ENCODE results near the gene OPN3.

OPN3 gene

DNA sequence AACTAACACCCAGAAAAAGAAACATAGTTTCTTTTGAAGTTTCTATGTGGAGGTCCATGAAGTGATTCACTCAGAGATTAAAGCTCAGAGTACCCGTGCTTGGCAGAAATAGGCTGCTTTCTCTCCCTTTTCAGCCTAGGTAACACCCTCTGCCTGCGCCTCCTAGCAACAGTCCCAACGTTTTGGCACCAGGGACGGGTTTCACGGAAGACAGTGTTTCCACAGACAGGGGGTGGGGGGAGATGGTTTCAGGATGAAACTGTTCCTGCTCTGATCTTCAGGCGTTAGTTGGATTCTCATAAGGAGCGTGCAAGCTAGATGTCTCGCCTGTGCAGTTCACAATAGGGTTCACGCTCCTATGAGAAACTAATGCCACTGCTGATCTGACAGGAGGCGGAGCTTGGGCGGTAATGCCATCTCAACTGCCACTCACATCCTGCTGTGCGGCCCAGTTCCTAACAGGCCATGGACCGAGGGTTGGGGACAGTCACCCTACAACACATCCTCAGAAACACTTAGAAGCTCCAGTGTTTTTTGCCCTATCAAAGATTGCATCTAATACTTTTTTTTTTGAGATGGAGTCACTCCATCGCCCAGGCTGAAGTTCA lies 53.2 kb downstream of the OPN3 start:
- DNase-seq (ENCODE audit: extremely low read depth, insufficient read length) = no peak
- Histone ChIP-seq H3K36me3 (ENCODE audit: control insufficient read depth, insufficient read depth, low read length) (peaks cover 6% of the 10 kb centered on the region), H3K27me3 (replicated peaks; ENCODE audit: control insufficient read depth, insufficient read depth, low read length) (no peaks in the 10 kb centered on the region), H3K4me3 (replicated peaks; ENCODE audit: low read depth, low read length) (no peak overlapping the region)
- TF ChIP-seq, protein P1, sequence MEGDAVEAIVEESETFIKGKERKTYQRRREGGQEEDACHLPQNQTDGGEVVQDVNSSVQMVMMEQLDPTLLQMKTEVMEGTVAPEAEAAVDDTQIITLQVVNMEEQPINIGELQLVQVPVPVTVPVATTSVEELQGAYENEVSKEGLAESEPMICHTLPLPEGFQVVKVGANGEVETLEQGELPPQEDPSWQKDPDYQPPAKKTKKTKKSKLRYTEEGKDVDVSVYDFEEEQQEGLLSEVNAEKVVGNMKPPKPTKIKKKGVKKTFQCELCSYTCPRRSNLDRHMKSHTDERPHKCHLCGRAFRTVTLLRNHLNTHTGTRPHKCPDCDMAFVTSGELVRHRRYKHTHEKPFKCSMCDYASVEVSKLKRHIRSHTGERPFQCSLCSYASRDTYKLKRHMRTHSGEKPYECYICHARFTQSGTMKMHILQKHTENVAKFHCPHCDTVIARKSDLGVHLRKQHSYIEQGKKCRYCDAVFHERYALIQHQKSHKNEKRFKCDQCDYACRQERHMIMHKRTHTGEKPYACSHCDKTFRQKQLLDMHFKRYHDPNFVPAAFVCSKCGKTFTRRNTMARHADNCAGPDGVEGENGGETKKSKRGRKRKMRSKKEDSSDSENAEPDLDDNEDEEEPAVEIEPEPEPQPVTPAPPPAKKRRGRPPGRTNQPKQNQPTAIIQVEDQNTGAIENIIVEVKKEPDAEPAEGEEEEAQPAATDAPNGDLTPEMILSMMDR (IDR thresholded peaks at IDR 0.05; ENCODE audit: insufficient read depth, low read length, poor library complexity, severe bottlenecking) = no peak

DNA sequence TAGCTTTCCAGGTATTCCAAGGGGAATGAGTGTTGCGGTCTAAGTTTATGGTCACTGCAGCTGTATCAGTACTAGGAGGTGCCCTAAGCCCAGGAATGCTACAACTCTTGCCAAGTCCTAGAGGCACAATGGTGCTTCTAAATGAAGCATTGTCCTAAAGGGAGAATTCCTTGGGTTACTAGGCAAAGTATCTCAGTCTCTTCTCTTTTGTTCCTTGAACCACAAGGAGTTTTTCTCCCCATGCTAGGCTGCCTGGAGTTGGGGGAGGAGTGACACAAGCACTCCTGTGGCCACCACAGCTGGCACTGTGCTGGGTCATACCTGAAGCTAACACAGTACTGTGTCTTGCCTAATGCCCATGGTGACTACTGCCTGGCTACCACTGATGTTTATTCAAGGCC lies 57.2 kb downstream of the OPN3 start:
- no peak for DNase-seq (ENCODE audit: extremely low read depth, insufficient read length)
- TF ChIP-seq, protein P1 (IDR thresholded peaks at IDR 0.05; ENCODE audit: insufficient read depth, low read length, poor library complexity, severe bottlenecking) = no peak
- Histone ChIP-seq H3K4me3 (replicated peaks; ENCODE audit: low read depth, low read length) (no peak overlapping the region), H3K36me3 (ENCODE audit: control insufficient read depth, insufficient read depth, low read length) (peaks cover 13% of the 10 kb centered on the region), H3K27me3 (replicated peaks; ENCODE audit: control insufficient read depth, insufficient read depth, low read length) (no peaks in the 10 kb centered on the region)

DNA sequence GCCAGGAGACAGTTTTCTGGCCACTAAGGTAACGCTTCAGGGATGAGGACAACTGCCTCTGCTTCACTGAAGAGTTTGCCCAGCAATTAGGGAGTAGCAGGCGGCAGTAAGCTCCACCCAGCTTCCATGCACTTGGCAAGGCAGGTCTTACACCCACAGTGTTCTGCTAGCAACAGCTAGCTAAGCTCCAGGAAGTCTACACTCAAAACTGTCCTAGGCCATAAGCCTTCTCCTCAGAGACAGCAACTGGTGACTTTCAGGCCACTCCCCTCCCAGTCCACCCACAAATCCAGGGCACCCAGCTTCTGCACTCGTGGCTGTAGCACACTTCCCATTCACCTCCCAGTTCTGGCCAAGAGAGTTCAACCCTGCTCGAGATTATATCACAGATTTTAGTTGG lies 60.7 kb downstream of the OPN3 start:
- H3K36me3 ChIP-seq (ENCODE audit: control insufficient read depth, insufficient read depth, low read length) = peaks cover 12% of the 10 kb centered on the region
- no peak overlapping the region for H3K4me3 ChIP-seq (replicated peaks; ENCODE audit: low read depth, low read length)
- H3K27me3 ChIP-seq (replicated peaks; ENCODE audit: control insufficient read depth, insufficient read depth, low read length) = no peaks in the 10 kb centered on the region
- TF ChIP-seq, protein P1 (IDR thresholded peaks at IDR 0.05; ENCODE audit: insufficient read depth, low read length, poor library complexity, severe bottlenecking) = no peak
- DNase-seq (ENCODE audit: extremely low read depth, insufficient read length) = no peak

DNA sequence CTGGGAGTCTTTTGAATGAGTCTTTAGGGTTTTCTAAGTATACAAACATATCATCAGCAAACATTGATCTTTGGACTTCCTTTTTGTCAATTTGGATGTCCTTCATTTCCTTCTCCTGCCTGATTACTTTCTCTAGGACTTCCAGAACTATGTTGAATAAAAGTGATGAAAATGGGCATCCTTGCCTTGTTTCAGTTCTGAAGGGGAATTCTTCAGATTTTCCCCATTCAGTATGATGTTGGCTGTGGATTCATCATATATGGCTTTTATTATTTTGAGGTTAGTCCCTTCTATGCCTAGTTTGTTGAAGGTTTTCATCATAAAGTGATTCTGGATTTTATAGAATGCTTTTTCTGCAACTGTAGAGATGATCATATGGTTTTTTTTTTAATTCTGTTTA lies 66.0 kb downstream of the OPN3 start:
- Histone ChIP-seq H3K36me3 (ENCODE audit: control insufficient read depth, insufficient read depth, low read length) (peaks cover 6% of the 10 kb centered on the region), H3K4me3 (replicated peaks; ENCODE audit: low read depth, low read length) (no peak overlapping the region), H3K27me3 (replicated peaks; ENCODE audit: control insufficient read depth, insufficient read depth, low read length) (no peaks in the 10 kb centered on the region)
- DNase-seq (ENCODE audit: extremely low read depth, insufficient read length) = no peak
- TF ChIP-seq, protein P1 (IDR thresholded peaks at IDR 0.05; ENCODE audit: insufficient read depth, low read length, poor library complexity, severe bottlenecking) = no peak

DNA sequence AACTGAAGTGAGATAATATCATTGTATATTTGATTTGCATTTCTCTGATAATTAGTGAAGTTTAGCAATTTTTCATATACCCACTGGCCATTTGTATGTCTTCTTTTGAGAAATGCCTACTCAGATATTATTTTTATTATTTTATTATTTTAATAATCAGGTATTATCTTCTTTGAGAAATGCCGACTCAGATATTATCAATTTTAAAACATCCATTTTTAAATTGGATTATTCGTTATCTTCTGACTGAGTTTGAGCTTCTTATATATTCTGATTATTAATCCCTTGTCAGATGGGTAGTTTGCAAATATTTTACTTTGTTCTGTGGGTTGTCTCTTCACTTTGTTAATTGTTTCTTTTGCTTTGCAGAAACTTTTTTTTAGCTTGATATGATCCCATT lies 70.3 kb downstream of the OPN3 start:
- H3K4me3 ChIP-seq (replicated peaks; ENCODE audit: low read depth, low read length) = no peak overlapping the region
- TF ChIP-seq, protein P1 (IDR thresholded peaks at IDR 0.05; ENCODE audit: insufficient read depth, low read length, poor library complexity, severe bottlenecking) = no peak
- no peaks in the 10 kb centered on the region for H3K27me3 ChIP-seq (replicated peaks; ENCODE audit: control insufficient read depth, insufficient read depth, low read length)
- peaks cover 5% of the 10 kb centered on the region for H3K36me3 ChIP-seq (ENCODE audit: control insufficient read depth, insufficient read depth, low read length)
- DNase-seq (ENCODE audit: extremely low read depth, insufficient read length) = no peak

DNA sequence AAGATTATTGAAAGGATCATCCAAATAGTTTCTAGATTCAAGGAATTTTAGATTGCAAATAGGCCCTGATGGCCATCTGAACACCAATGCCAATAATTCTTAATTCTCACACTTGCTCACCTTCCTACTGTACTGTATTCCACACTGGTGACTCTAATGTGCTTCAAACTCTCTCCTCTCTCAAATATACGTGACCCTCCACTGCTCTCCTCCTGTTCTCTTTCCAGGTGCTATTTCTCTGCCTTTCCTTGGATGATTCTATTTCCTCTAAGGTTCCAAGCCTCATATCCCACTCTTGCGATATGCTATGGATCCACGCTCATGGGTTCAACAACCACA lies 79.4 kb downstream of the OPN3 start:
- Histone ChIP-seq H3K27me3 (replicated peaks; ENCODE audit: control insufficient read depth, insufficient read depth, low read length) (no peaks in the 10 kb centered on the region), H3K4me3 (replicated peaks; ENCODE audit: low read depth, low read length) (no peak overlapping the region), H3K36me3 (ENCODE audit: control insufficient read depth, insufficient read depth, low read length) (peaks cover 6% of the 10 kb centered on the region)
- no peak for DNase-seq (ENCODE audit: extremely low read depth, insufficient read length)
- TF ChIP-seq, protein P1 (IDR thresholded peaks at IDR 0.05; ENCODE audit: insufficient read depth, low read length, poor library complexity, severe bottlenecking) = no peak
